ENCODE measurements around the gene KRTAP4-11. TPM values are rescaled to one million over a fixed set of nuclear protein-coding genes. Genes with fewer than 3 reads are reported as not detected.
"Not testable (repeated sequence)": the region's sequence is repeated elsewhere in the genome, so short reads cannot be mapped to it uniquely, and the experiment has no call there.

Gene KRTAP4-11
- total and polyA plus RNA-seq, 4 experiments from 2014 or later, result not detected

GRCh38 chr17:41150026-41150425 is 31.9 kb upstream of the KRTAP4-11 start:
- CTCF ChIA-PET (ENCODE audit: partially characterized antibody), result no interaction called here
- no peak overlapping the region for H3K27ac ChIP-seq (ENCODE audit: low read depth, low read length)
- Mint-ChIP-seq H3K27me3 (peaks cover 2 to 9% of the 10 kb centered on the region in 2 donors), H3K36me3 (no peaks in the 10 kb centered on the region), H3K4me1 (peaks cover 0 to 2% (median under 1%) of the 10 kb centered on the region in 4 donors), H3K9me3 (peaks cover 0 to 6% (median 0%) of the 10 kb centered on the region in 8 donors), H3K27ac (no peak overlapping the region), H3K4me3 (no peak overlapping the region)
- no peaks in the 10 kb centered on the region for H3K36me3 ChIP-seq (ENCODE audit: insufficient read depth, low read length)
- intact Hi-C loops (cut with micrococcal nuclease), result no loop called here
- H3K4me1 ChIP-seq (ENCODE audit: insufficient read depth, low read length), result no peaks in the 10 kb centered on the region
- POLR2A ChIA-PET (ENCODE audit: partially characterized antibody), result interaction anchor here (1.1 kb wide), 1 partner anchor 20 kb away, joined by 3 read pairs; no protein-coding TSS in a partner anchor
- no peak for DNase-seq
- H3K4me3 ChIP-seq (ENCODE audit: low read length in 2 of 2), result no peak overlapping the region
- no peaks in the 10 kb centered on the region for H3K9me3 ChIP-seq (ENCODE audit: control insufficient read depth in 1 of 2, low read length in 2 of 2)
- no peaks in the 10 kb centered on the region for H3K27me3 ChIP-seq (ENCODE audit: insufficient read depth, low read length)

DNA sequence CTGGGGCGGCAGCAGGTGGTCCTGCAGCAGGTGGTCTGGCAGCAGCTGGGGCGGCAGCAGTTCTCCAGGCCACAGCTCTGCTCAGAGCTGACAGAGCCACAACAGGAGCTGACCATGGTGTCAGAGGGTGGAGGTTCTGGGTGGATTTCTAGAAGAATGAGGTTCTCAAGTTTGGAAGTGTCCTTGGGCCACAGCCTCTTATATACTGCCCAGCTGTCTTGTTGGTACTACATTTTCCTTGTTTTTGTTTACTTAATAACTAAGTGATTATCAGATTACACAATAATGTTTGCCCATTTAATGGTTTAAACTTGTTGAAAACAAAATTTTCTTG is 31.4 kb upstream of the KRTAP4-11 start, which contains the start of gene KRTAP4-5:
Gene KRTAP4-5 (minus strand): TSS at position 174 of the 334 bp plus-strand sequence. CDS start 58 bp downstream, at position 116.
- no peak within 1 kb of the TSS for H3K27ac Mint-ChIP-seq
- intact Hi-C loops (cut with micrococcal nuclease), result no loop called here
- no peaks in the 10 kb centered on the region for H3K36me3 ChIP-seq (ENCODE audit: insufficient read depth, low read length)
- no peak within 1 kb of the TSS for H3K4me3 ChIP-seq (ENCODE audit: low read length in 2 of 2)
- H3K27ac ChIP-seq (ENCODE audit: low read depth, low read length), result no peak within 1 kb of the TSS
- DNase-seq, result no peak
- CTCF ChIA-PET (ENCODE audit: partially characterized antibody), result no interaction called here
- no peak within 1 kb of the TSS for H3K4me3 Mint-ChIP-seq
- H3K9me3 ChIP-seq (ENCODE audit: control insufficient read depth in 1 of 2, low read length in 2 of 2), result no peaks in the 10 kb centered on the region
- peaks cover 2 to 9% of the 10 kb centered on the region in 2 donors for H3K27me3 Mint-ChIP-seq
- H3K9me3 Mint-ChIP-seq, result peaks cover 0 to 8% (median 0%) of the 10 kb centered on the region in 8 donors
- H3K27me3 ChIP-seq (ENCODE audit: insufficient read depth, low read length), result no peaks in the 10 kb centered on the region
- no peaks in the 10 kb centered on the region for H3K36me3 Mint-ChIP-seq
- no peaks in the 10 kb centered on the region for H3K4me1 ChIP-seq (ENCODE audit: insufficient read depth, low read length)
- H3K4me1 Mint-ChIP-seq, result peaks cover 0 to 2% (median under 1%) of the 10 kb centered on the region in 4 donors
- POLR2A ChIA-PET (ENCODE audit: partially characterized antibody), result no interaction called here

- H3K27me3 ChIP-seq (ENCODE audit: insufficient read depth, low read length); POLR2A ChIA-PET (ENCODE audit: partially characterized antibody); DNase-seq; H3K27me3 Mint-ChIP-seq; H3K4me3 ChIP-seq (ENCODE audit: low read length in 2 of 2); H3K9me3 Mint-ChIP-seq; H3K9me3 ChIP-seq (ENCODE audit: control insufficient read depth in 1 of 2, low read length in 2 of 2); H3K36me3 Mint-ChIP-seq; H3K4me1 ChIP-seq (ENCODE audit: insufficient read depth, low read length); CTCF ChIA-PET (ENCODE audit: partially characterized antibody); H3K36me3 ChIP-seq (ENCODE audit: insufficient read depth, low read length); H3K27ac ChIP-seq (ENCODE audit: low read depth, low read length); H3K27ac Mint-ChIP-seq; intact Hi-C loops (cut with micrococcal nuclease); H3K4me3 Mint-ChIP-seq; H3K4me1 Mint-ChIP-seq: not testable (repeated sequence)
Measured at GRCh38 chr17:41148971-41149651, 30.9 kb upstream of the KRTAP4-11 start.

GRCh38 chr17:41147531-41148204 is 29.5 kb upstream of the KRTAP4-11 start:
- no peaks in the 10 kb centered on the region for H3K36me3 ChIP-seq (ENCODE audit: insufficient read depth, low read length)
- Mint-ChIP-seq H3K27ac (peak overlapping the region in 1 of 7 donors; percentile 76), H3K4me1 (peaks cover 0 to 1% (median 0%) of the 10 kb centered on the region in 4 donors), H3K27me3 (peaks cover 0 to 3% of the 10 kb centered on the region in 2 donors), H3K36me3 (peaks cover 7 to 8% of the 10 kb centered on the region in 2 donors), H3K9me3 (peaks cover 0 to 24% (median 13%) of the 10 kb centered on the region in 8 donors), H3K4me3 (no peak overlapping the region)
- POLR2A ChIA-PET (ENCODE audit: partially characterized antibody), result no interaction called here
- no peaks in the 10 kb centered on the region for H3K27me3 ChIP-seq (ENCODE audit: insufficient read depth, low read length)
- CTCF ChIA-PET (ENCODE audit: partially characterized antibody), result interaction anchor here (1.3 kb wide), 1 partner anchor 175 kb away, joined by 4 read pairs; no protein-coding TSS in a partner anchor
- no peak overlapping the region for H3K4me3 ChIP-seq (ENCODE audit: low read length in 2 of 2)
- no peak overlapping the region for H3K27ac ChIP-seq (ENCODE audit: low read depth, low read length)
- no peaks in the 10 kb centered on the region for H3K4me1 ChIP-seq (ENCODE audit: insufficient read depth, low read length)
- intact Hi-C loops (cut with micrococcal nuclease), result no loop called here
- no peak for DNase-seq
- H3K9me3 ChIP-seq (ENCODE audit: control insufficient read depth in 1 of 2, low read length in 2 of 2), result no peaks in the 10 kb centered on the region

- POLR2A ChIA-PET (ENCODE audit: partially characterized antibody), result no interaction called here
- H3K4me3 Mint-ChIP-seq, result no peak overlapping the region
- no peak overlapping the region for H3K4me3 ChIP-seq (ENCODE audit: low read length in 2 of 2)
- H3K27ac ChIP-seq (ENCODE audit: low read depth, low read length), result no peak overlapping the region
- CTCF ChIA-PET (ENCODE audit: partially characterized antibody), result no interaction called here
- peaks cover 0 to 38% (median 22%) of the 10 kb centered on the region in 8 donors for H3K9me3 Mint-ChIP-seq
- peaks cover 8 to 16% of the 10 kb centered on the region in 2 donors for H3K36me3 Mint-ChIP-seq
- H3K27me3 ChIP-seq (ENCODE audit: insufficient read depth, low read length), result no peaks in the 10 kb centered on the region
- H3K27me3 Mint-ChIP-seq, result peaks cover 0 to 3% of the 10 kb centered on the region in 2 donors
- no peaks in the 10 kb centered on the region for H3K36me3 ChIP-seq (ENCODE audit: insufficient read depth, low read length)
- DNase-seq, result no peak
- peaks cover 0 to 6% (median under 1%) of the 10 kb centered on the region in 4 donors for H3K4me1 Mint-ChIP-seq
- no peaks in the 10 kb centered on the region for H3K4me1 ChIP-seq (ENCODE audit: insufficient read depth, low read length)
- intact Hi-C loops (cut with micrococcal nuclease), result no loop called here
- no peak overlapping the region for H3K27ac Mint-ChIP-seq
- no peaks in the 10 kb centered on the region for H3K9me3 ChIP-seq (ENCODE audit: control insufficient read depth in 1 of 2, low read length in 2 of 2)
Measured at GRCh38 chr17:41145261-41145660, 27.1 kb upstream of the KRTAP4-11 start.

- Mint-ChIP-seq H3K4me1 (peaks cover 0 to 7% (median under 1%) of the 10 kb centered on the region in 4 donors), H3K27ac (no peak overlapping the region), H3K27me3 (peaks cover 0 to 3% of the 10 kb centered on the region in 2 donors), H3K4me3 (no peak overlapping the region), H3K36me3 (peaks cover 8 to 16% of the 10 kb centered on the region in 2 donors), H3K9me3 (peaks cover 0 to 38% (median 22%) of the 10 kb centered on the region in 8 donors)
- H3K27me3 ChIP-seq (ENCODE audit: insufficient read depth, low read length), result no peaks in the 10 kb centered on the region
- ChIA-PET CTCF (ENCODE audit: partially characterized antibody) (no interaction called here), POLR2A (ENCODE audit: partially characterized antibody) (no interaction called here)
- no peaks in the 10 kb centered on the region for H3K9me3 ChIP-seq (ENCODE audit: control insufficient read depth in 1 of 2, low read length in 2 of 2)
- DNase-seq, result no peak
- H3K36me3 ChIP-seq (ENCODE audit: insufficient read depth, low read length), result no peaks in the 10 kb centered on the region
- intact Hi-C loops (cut with micrococcal nuclease), result no loop called here
- no peak overlapping the region for H3K4me3 ChIP-seq (ENCODE audit: low read length in 2 of 2)
- H3K4me1 ChIP-seq (ENCODE audit: insufficient read depth, low read length), result no peaks in the 10 kb centered on the region
- no peak overlapping the region for H3K27ac ChIP-seq (ENCODE audit: low read depth, low read length)
Measured at GRCh38 chr17:41144846-41145245, 26.7 kb upstream of the KRTAP4-11 start.

DNA sequence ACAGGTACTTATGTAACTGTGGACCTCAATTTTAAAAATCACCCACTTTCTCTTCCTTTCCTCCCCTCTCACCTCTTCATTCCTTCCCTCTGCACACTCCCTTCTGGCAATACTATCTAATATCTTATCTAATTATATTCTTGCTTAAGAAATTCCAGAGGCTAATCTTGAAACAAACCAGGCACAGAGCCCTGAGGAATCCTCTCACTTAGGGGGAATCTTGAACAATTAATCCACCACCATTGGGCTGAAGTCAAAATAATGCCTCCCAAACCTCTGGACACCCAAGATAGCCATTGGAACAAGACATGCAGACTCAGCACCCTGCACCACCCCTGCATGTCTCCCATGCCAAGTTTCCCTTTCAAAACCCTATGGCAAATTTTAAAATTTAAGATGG is 23.2 kb upstream of the KRTAP4-11 start:
- peaks cover 5 to 46% (median 30%) of the 10 kb centered on the region in 8 donors for H3K9me3 Mint-ChIP-seq
- ChIA-PET POLR2A (ENCODE audit: partially characterized antibody) (interaction anchor here (0.7 to 1.2 kb wide), 2 partner anchors 10 to 167 kb away, joined by 3 read pairs; no protein-coding TSS in a partner anchor), CTCF (ENCODE audit: partially characterized antibody) (interaction anchor here (0.6 to 0.8 kb wide), 2 partner anchors 11 to 181 kb away, joined by 3 read pairs; no protein-coding TSS in a partner anchor)
- Histone ChIP-seq H3K27me3 (ENCODE audit: insufficient read depth, low read length) (no peaks in the 10 kb centered on the region), H3K4me1 (ENCODE audit: insufficient read depth, low read length) (no peaks in the 10 kb centered on the region), H3K4me3 (ENCODE audit: low read length in 2 of 2) (no peak overlapping the region), H3K9me3 (ENCODE audit: control insufficient read depth in 1 of 2, low read length in 2 of 2) (no peaks in the 10 kb centered on the region), H3K36me3 (ENCODE audit: insufficient read depth, low read length) (no peaks in the 10 kb centered on the region), H3K27ac (ENCODE audit: low read depth, low read length) (no peak overlapping the region)
- peaks cover 10 to 24% of the 10 kb centered on the region in 2 donors for H3K36me3 Mint-ChIP-seq
- DNase-seq, result no peak
- H3K4me1 Mint-ChIP-seq, result peaks cover 0 to 11% (median 1%) of the 10 kb centered on the region in 4 donors
- H3K4me3 Mint-ChIP-seq, result no peak overlapping the region
- intact Hi-C loops (cut with micrococcal nuclease), result no loop called here
- peaks cover 5 to 9% of the 10 kb centered on the region in 2 donors for H3K27me3 Mint-ChIP-seq
- H3K27ac Mint-ChIP-seq, result no peak overlapping the region
